Endothelial cell of umbilical vein (primary cell): Measurements from ENCODE around the gene MOXD1. TPM values are rescaled to one million over a fixed set of nuclear protein-coding genes. Genes with fewer than 3 reads are reported as not detected.
"Not testable (repeated sequence)": the region's sequence is repeated elsewhere in the genome, so short reads cannot be mapped to it uniquely, and the experiment has no call there.

Experiments used
- BruUV-seq: library from RNA; stranded (reverse); fragments of 400-500 nt; replicated peaks from 2 replicates; lab custom pipeline; 2021; lab: Mats Ljungman, UMichigan
- CTCF ChIA-PET: fragments of 300-600, 350-600 bp; sonication (Branson Sonifier 250); formaldehyde crosslinking; loops from one replicate; lab custom pipeline; 2021; ENCODE audit warnings: antibody characterized with exemption, inconsistent platforms; lab: Charles Lee
- POLR2A ChIA-PET: fragments of 300-600, 350-600 bp; sonication (Branson Sonifier 250); formaldehyde crosslinking; loops from one replicate; lab custom pipeline; 2021; ENCODE audit warnings: antibody characterized with exemption, inconsistent platforms; lab: Charles Lee
- DNase-seq: peaks from one replicate; pipeline ENCODE4 v3.0.0-alpha.2; 2011; ENCODE audit warnings: low read depth, low spot score
- FAIRE-seq: peaks from 2 replicates; lab custom pipeline; 2011; peaks lifted over from hg19 to GRCh38; lab: Jason Lieb, UNC
- H2AFZ ChIP-seq: 2 replicates; pipeline ENCODE4 v1.6.0; 2012; ENCODE audit warnings: low read depth, low read length, control low read depth, inconsistent platforms
- H3K27ac ChIP-seq: 2 replicates; pipeline ENCODE4 v1.5.1; 2011; ENCODE audit warnings: low read depth, mild to moderate bottlenecking, control low read depth, low read length, moderate library complexity; ENCODE audit not compliant: insufficient read depth
- H3K27me3 ChIP-seq, 2 experiments: 2 replicates each; pipeline versions ENCODE4 v1.6.0 to v1.6.1; 2011; ENCODE audit warnings: low read length in 2 of 2, mixed read lengths in 1 of 2; ENCODE audit not compliant: control insufficient read depth in 2 of 2, insufficient read depth in 2 of 2
- H3K36me3 ChIP-seq, 2 experiments: 2 replicates in 1 of 2; 3 replicates in 1 of 2; pipeline ENCODE4 v1.5.1; 2011; ENCODE audit warnings: low read length in 2 of 2, mild to moderate bottlenecking in 1 of 2, moderate library complexity in 1 of 2; ENCODE audit not compliant: control insufficient read depth in 2 of 2, insufficient read depth in 2 of 2; ENCODE audit errors: extremely low read depth in 1 of 2
- H3K4me1 ChIP-seq: 3 replicates; pipeline ENCODE4 v1.5.1; 2011; ENCODE audit warnings: mild to moderate bottlenecking, low read length; ENCODE audit not compliant: control insufficient read depth, insufficient read depth; ENCODE audit errors: extremely low read depth
- H3K4me2 ChIP-seq: 2 replicates; pipeline ENCODE4 v1.6.1; 2011; ENCODE audit warnings: low read length, control low read depth, mixed read lengths; ENCODE audit not compliant: insufficient read depth
- H3K4me3 ChIP-seq, 3 experiments: fragments of 200-600 bp in 1 of 3; sonication (generic), shearing (Covaris generic) in 1 of 3; replicated peaks in 1 of 3; 2 replicates each; pipeline ENCODE4 v1.5.1; 2011 to 2016; ENCODE audit warnings: control low read depth in 3 of 3, low read length in 3 of 3, mild to moderate bottlenecking in 2 of 3, inconsistent platforms in 1 of 3, low read depth in 1 of 3, moderate library complexity in 1 of 3; ENCODE audit not compliant: insufficient read depth in 1 of 3
- H3K79me2 ChIP-seq: 2 replicates; pipeline ENCODE4 v1.6.0; 2012; ENCODE audit warnings: low read length, inconsistent platforms; ENCODE audit not compliant: control insufficient read depth, insufficient read depth
- H3K9ac ChIP-seq: replicated peaks from 2 replicates; pipeline ENCODE3; 2011; ENCODE audit warnings: low read length, control low read depth; ENCODE audit not compliant: insufficient read depth; ENCODE audit errors: extremely low read depth
- H3K9me1 ChIP-seq: replicated peaks from 3 replicates; pipeline ENCODE4 v1.6.0; 2011; ENCODE audit warnings: mild to moderate bottlenecking, low read length; ENCODE audit not compliant: control insufficient read depth, insufficient read depth; ENCODE audit errors: extremely low read depth
- H3K9me3 ChIP-seq: replicated peaks from 2 replicates; pipeline ENCODE4 v1.5.1; 2012; ENCODE audit warnings: low read length, inconsistent platforms; ENCODE audit not compliant: control insufficient read depth, insufficient read depth
- H4K20me1 ChIP-seq: replicated peaks from 2 replicates; pipeline ENCODE3; 2011; ENCODE audit warnings: mild to moderate bottlenecking, low read length; ENCODE audit not compliant: control insufficient read depth, insufficient read depth; ENCODE audit errors: extremely low read depth
- CTCF ChIP-seq, 2 donors: IDR thresholded peaks; 1 replicate in 1 of 2; 2 replicates in 1 of 2; pipeline ENCODE4 v1.5.1; 2011; ENCODE audit warnings: low read length in 2 of 2, mild to moderate bottlenecking in 2 of 2, moderate library complexity in 2 of 2, control low read depth in 1 of 2, inconsistent platforms in 1 of 2, low read depth in 1 of 2; ENCODE audit not compliant: insufficient read depth in 1 of 2; ENCODE audit errors: extremely low read depth in 1 of 2
- EZH2 ChIP-seq: IDR thresholded peaks from 2 replicates; pipeline ENCODE4 v1.6.1; 2012; ENCODE audit warnings: borderline replicate concordance, low read depth, mild to moderate bottlenecking, moderate library complexity, low read length, inconsistent platforms; ENCODE audit not compliant: severe bottlenecking
- FOS ChIP-seq: IDR thresholded peaks from 2 replicates; pipeline ENCODE4 v1.6.1; 2011; ENCODE audit warnings: mild to moderate bottlenecking, low read length, moderate library complexity, borderline replicate concordance; ENCODE audit not compliant: insufficient read depth
- GATA2 ChIP-seq: IDR thresholded peaks from 2 replicates; pipeline ENCODE4 v1.7.0; 2011; ENCODE audit warnings: low read depth, mild to moderate bottlenecking, moderate library complexity, mixed read lengths, low read length; ENCODE audit not compliant: insufficient read length, insufficient read depth
- JUN ChIP-seq: IDR thresholded peaks from 2 replicates; pipeline ENCODE4 v1.6.1; 2011; ENCODE audit warnings: borderline replicate concordance, low read depth; ENCODE audit not compliant: insufficient read length, insufficient read depth
- MAX ChIP-seq: IDR thresholded peaks from 2 replicates; pipeline ENCODE4 v1.6.1; 2011; ENCODE audit not compliant: insufficient read depth, insufficient read length
- MYC ChIP-seq: IDR thresholded peaks from one replicate; pipeline ENCODE4 v1.6.1; 2011; ENCODE audit warnings: mild to moderate bottlenecking, low read depth, low read length
- POLR2A ChIP-seq: IDR thresholded peaks from 2 replicates; pipeline ENCODE4 v1.6.1; 2012; ENCODE audit warnings: low read depth, mild to moderate bottlenecking, control low read depth, low read length
- POLR2AphosphoS5 ChIP-seq: IDR thresholded peaks from 2 replicates; pipeline ENCODE4 v1.6.1; 2012; ENCODE audit warnings: low read depth, mild to moderate bottlenecking, control low read depth, low read length, moderate library complexity; ENCODE audit not compliant: insufficient read depth
- dilution Hi-C: fragments of 300-500 bp; cut with MboI; formaldehyde crosslinking; loops from one replicate; pipeline ENCODE4 v1.15.0; 2019; ENCODE audit warnings: low sequenced_read_pairs; ENCODE audit not compliant: extremely low pct_ligation_motif_present
- intact Hi-C: fragments of 100-400 bp; cut with micrococcal nuclease; formaldehyde crosslinking; loops from one replicate; pipeline ENCODE4 v1.10.0; 2022
- polyA plus RNA-seq, 4 experiments: library from polyadenylated mRNA; depleted of rRNA in 3 of 4; stranded (reverse) in 3 of 4; unstranded in 1 of 4; fragments of >200 nt; gene quantifications; 2 replicates each; pipeline versions ENCODE4 v1.2.1 to v1.2.3, GENCODE V29; 2011 to 2012; ENCODE audit warnings: missing spikeins in 1 of 4
- total RNA-seq: library from RNA; stranded (reverse); gene quantifications from 2 replicates; pipeline ENCODE4 v1.2.3, GENCODE V29; 2021

Gene MOXD1
- total and polyA plus RNA-seq, 2 donors (not counting 3 experiments of a cell fraction or from before 2014, with no cell fraction given), result 0.01 TPM; not detected in 1

- no peak overlapping the region for H3K9ac ChIP-seq
- H3K79me2 ChIP-seq, result no peaks in the 10 kb centered on the region
- intact Hi-C loops (no loop called here), dilution Hi-C loops (no loop called here)
- CTCF ChIA-PET, result interaction anchor here (1.0 to 7.5 kb wide), 14 partner anchors 9 to 576 kb away, joined by 3 to 141 read pairs (median 6); no protein-coding TSS in a partner anchor
- H3K36me3 ChIP-seq, result no peaks in the 10 kb centered on the region
- H3K9me1 ChIP-seq, result no peaks in the 10 kb centered on the region
- POLR2A ChIA-PET, result interaction anchor here (1.6 kb wide), 1 partner anchor 320 kb away, joined by 5 read pairs; the partner anchor contains the start of gene CCN2
- no peaks in the 10 kb centered on the region for H3K9me3 ChIP-seq
- TF ChIP-seq POLR2A (no peak), MAX (no peak), FOS (no peak), POLR2AphosphoS5 (no peak), GATA2 (no peak), CTCF (IDR thresholded peaks at IDR 0.05; ENCODE audit: extremely low read depth in 1 of 2, insufficient read depth in 1 of 2, low read depth in 1 of 2, low read length in 2 of 2) (no peak), EZH2 (no peak), MYC (no peak), JUN (no peak)
- H3K4me3 ChIP-seq, result no peak overlapping the region
- H2AFZ ChIP-seq, result peak overlapping the region; percentile 35
- no peaks in the 10 kb centered on the region for H3K4me1 ChIP-seq
- H4K20me1 ChIP-seq, result no peaks in the 10 kb centered on the region
- peak; percentile 83 for DNase-seq
- H3K27ac ChIP-seq, result no peak overlapping the region
- peak; percentile 47 for FAIRE-seq
- no TSS peak for BruUV-seq
- H3K27me3 ChIP-seq, result peaks cover 0 to 4% of the 10 kb centered on the region in 2 experiments
- peak overlapping the region; percentile 7 for H3K4me2 ChIP-seq
Observed at GRCh38 chr6:132270726-132271402, 130.4 kb downstream of the MOXD1 start.

- H3K4me2 ChIP-seq, H3K4me1 ChIP-seq, H3K4me3 ChIP-seq, dilution Hi-C loops, H3K9me1 ChIP-seq, intact Hi-C loops, H3K27me3 ChIP-seq, H3K36me3 ChIP-seq, BruUV-seq, H3K27ac ChIP-seq, H2AFZ ChIP-seq, H4K20me1 ChIP-seq, POLR2A ChIA-PET, FAIRE-seq, H3K9ac ChIP-seq, DNase-seq, H3K79me2 ChIP-seq, H3K9me3 ChIP-seq: not testable (repeated sequence)
- CTCF ChIA-PET, result interaction anchor here (0.7 to 7.5 kb wide), 6 partner anchors 9 to 346 kb away, joined by 3 to 141 read pairs (median 4); no protein-coding TSS in a partner anchor
Observed at GRCh38 chr6:132268666-132269065, 132.6 kb downstream of the MOXD1 start.
